Lower lobe of right lung (tissue), 2 donors: ENCODE results near the gene MAGI1. TPM values are rescaled to one million over a fixed set of nuclear protein-coding genes. Genes with fewer than 3 reads are reported as not detected.

Experiments used
- ATAC-seq, 2 donors: fragments of 200-7000 bp; cut with Tn5 transposase; one replicate each; pipeline ENCODE4 v1.9.1; 2020 to 2022; ENCODE audit warnings: mild to moderate bottlenecking in 2 of 2, moderate library complexity in 2 of 2
- DNase-seq: peaks from one replicate; pipeline ENCODE4 v3.0.0-alpha.2; 2020
- H3K27ac ChIP-seq: fragments of 200-600 bp; one replicate; pipeline ENCODE4 v1.8.0; 2022
- H3K27me3 ChIP-seq: fragments of 200-600 bp; one replicate; pipeline ENCODE4 v1.8.0; 2022; ENCODE audit warnings: low read depth
- H3K36me3 ChIP-seq: fragments of 200-600 bp; one replicate; pipeline ENCODE4 v1.8.0; 2022; ENCODE audit warnings: mild to moderate bottlenecking
- H3K4me1 ChIP-seq: fragments of 200-600 bp; one replicate; pipeline ENCODE4 v1.8.0; 2022
- H3K4me3 ChIP-seq: fragments of 200-600 bp; one replicate; pipeline ENCODE4 v1.8.0; 2022; ENCODE audit warnings: mild to moderate bottlenecking
- H3K9me3 ChIP-seq: fragments of 200-600 bp; one replicate; pipeline ENCODE4 v1.8.0; 2022
- intact Hi-C: fragments of 100-400 bp; cut with DNase I; formaldehyde crosslinking; loops from one replicate; pipeline ENCODE4 v1.11.0; 2022
- total RNA-seq: library from RNA; stranded (reverse); fragmentation: NEBNext Ultra II Directional; extraction: Animal tissue kit (Norgen Biotek cat#: 25700); gene quantifications from one replicate; pipeline ENCODE4 v1.2.1, GENCODE V29; 2021
- TF ChIP-seq, protein P1 (sequence below): fragments of 200-600 bp; IDR thresholded peaks from one replicate; pipeline ENCODE4 v1.8.0; 2022; ENCODE audit warnings: antibody characterized with exemption, mild to moderate bottlenecking
- donor health status: DM: no; HTN: yes; CAD: no; lungs with severe emphysema.

The MAGI1 gene
- total RNA-seq, 1 donor from 2014 or later = 35.5 TPM

DNA sequence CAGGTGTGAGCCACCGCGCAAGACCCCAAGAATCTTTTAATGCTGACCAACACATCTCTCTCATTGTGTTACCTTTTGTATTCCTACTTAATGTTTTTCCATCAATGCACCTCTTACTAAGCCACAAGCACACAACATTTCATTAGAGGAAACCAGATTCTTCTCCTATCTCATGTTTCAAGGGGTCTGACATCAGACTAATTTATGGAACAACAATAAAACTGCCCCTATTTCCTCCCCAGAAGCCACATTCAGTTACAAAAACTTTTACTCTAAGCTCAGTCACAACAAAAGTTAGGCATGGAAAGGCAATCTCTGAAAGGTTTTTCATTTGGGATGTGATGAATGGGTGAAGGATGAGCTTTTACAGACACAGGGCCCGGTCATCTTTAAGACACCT is 251.8 kb downstream of the MAGI1 start:
- Histone ChIP-seq H3K27me3 (no peaks in the 10 kb centered on the region), H3K4me3 (no peak overlapping the region), H3K9me3 (no peaks in the 10 kb centered on the region), H3K36me3 (no peaks in the 10 kb centered on the region), H3K27ac (no peak overlapping the region), H3K4me1 (peaks cover 4% of the 10 kb centered on the region)
- no peak for ATAC-seq
- no peak for DNase-seq
- intact Hi-C loops = loop anchor here (5.0 kb wide), 1 partner anchor 350 kb away; no protein-coding TSS in a partner anchor
- TF ChIP-seq, protein P1, sequence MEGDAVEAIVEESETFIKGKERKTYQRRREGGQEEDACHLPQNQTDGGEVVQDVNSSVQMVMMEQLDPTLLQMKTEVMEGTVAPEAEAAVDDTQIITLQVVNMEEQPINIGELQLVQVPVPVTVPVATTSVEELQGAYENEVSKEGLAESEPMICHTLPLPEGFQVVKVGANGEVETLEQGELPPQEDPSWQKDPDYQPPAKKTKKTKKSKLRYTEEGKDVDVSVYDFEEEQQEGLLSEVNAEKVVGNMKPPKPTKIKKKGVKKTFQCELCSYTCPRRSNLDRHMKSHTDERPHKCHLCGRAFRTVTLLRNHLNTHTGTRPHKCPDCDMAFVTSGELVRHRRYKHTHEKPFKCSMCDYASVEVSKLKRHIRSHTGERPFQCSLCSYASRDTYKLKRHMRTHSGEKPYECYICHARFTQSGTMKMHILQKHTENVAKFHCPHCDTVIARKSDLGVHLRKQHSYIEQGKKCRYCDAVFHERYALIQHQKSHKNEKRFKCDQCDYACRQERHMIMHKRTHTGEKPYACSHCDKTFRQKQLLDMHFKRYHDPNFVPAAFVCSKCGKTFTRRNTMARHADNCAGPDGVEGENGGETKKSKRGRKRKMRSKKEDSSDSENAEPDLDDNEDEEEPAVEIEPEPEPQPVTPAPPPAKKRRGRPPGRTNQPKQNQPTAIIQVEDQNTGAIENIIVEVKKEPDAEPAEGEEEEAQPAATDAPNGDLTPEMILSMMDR = no peak

- Histone ChIP-seq H3K27me3 (no peaks in the 10 kb centered on the region), H3K4me3 (no peak overlapping the region), H3K4me1 (peaks cover 4% of the 10 kb centered on the region), H3K36me3 (no peaks in the 10 kb centered on the region), H3K27ac (no peak overlapping the region), H3K9me3 (no peaks in the 10 kb centered on the region)
- no peak for DNase-seq
- TF ChIP-seq, protein P1 = peak; percentile 76
- intact Hi-C loops = loop anchor here (5.0 kb wide), 1 partner anchor 352 kb away; no protein-coding TSS in a partner anchor
- ATAC-seq = peak in 1 of 2 donors; percentile 66
Measured at GRCh38 chr3:65785065-65785645, 253.6 kb downstream of the MAGI1 start.

DNA sequence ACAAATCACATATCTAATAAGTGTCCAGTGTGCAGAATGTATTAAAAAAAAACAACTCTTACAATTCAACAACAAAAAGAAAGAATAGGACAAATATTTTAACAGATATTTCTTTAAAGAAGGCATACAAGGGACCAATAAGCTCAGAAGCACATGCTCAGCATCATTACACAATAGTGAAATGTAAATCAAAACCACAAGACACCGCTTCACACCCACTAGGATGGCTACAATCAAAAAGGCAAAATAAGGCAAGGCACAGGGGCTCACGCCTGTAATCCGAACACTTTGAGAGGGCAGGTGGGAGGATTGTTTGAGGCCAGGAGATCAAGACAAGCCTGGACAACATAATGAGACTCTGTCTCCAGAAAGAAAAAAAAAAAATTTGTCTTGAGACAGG is 255.6 kb downstream of the MAGI1 start:
- intact Hi-C loops = no loop called here
- Histone ChIP-seq H3K4me3 (no peak overlapping the region), H3K27me3 (no peaks in the 10 kb centered on the region), H3K27ac (no peak overlapping the region), H3K9me3 (no peaks in the 10 kb centered on the region), H3K36me3 (no peaks in the 10 kb centered on the region), H3K4me1 (peaks cover 4% of the 10 kb centered on the region)
- DNase-seq (no peak), ATAC-seq (no peak)
- TF ChIP-seq, protein P1 = no peak

DNA sequence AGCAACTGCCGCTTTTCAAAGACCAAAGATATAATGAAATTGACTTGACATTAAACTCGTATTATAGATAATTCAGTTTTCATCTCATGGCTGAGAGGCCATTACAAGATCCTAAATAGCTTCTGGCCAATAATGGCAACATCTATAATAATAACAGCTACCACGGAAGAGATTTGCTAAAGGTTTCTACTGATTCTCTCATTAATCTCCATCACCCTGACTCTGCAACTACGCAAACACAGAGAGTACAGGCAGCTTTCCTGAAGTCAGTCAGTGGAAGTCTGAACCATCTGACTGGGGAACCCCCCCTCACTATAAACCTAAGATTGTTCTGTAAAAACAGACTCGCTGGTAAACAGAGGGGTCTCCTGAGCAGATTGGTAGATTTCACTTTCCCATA is 257.1 kb downstream of the MAGI1 start:
- no peak for DNase-seq
- intact Hi-C loops = no loop called here

DNA sequence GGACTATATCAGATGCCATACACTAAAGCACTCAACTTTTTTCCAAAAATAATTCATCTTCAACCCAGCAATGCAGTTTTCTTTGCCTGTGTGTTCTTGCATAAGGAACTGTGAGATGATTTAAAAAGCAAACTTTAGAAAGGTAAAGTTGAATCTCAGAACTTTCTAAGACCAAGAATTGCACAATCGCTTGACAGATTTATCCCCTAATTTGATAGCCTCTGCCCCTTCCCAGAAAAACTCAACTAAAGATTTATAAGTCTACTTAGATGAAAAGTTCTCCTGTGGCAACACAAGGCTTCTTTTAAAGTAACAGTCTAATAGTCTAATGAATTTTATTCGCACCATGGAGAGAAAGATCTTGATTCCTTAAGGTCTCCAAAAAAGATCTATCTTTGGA is 259.3 kb downstream of the MAGI1 start:
- H3K9me3 ChIP-seq = no peaks in the 10 kb centered on the region
- H3K36me3 ChIP-seq = no peaks in the 10 kb centered on the region
- no peak for DNase-seq
- H3K27me3 ChIP-seq = no peaks in the 10 kb centered on the region
- H3K27ac ChIP-seq = no peak overlapping the region
- no peaks in the 10 kb centered on the region for H3K4me1 ChIP-seq
- TF ChIP-seq, protein P1 = no peak
- intact Hi-C loops = no loop called here
- H3K4me3 ChIP-seq = no peak overlapping the region
- ATAC-seq = no peak

More for the DNA sequence above, 257.1 kb downstream of the MAGI1 start:
- no peaks in the 10 kb centered on the region for H3K36me3 ChIP-seq
- H3K4me3 ChIP-seq = no peak overlapping the region
- H3K27me3 ChIP-seq = no peaks in the 10 kb centered on the region
- TF ChIP-seq, protein P1 = no peak
- no peaks in the 10 kb centered on the region for H3K9me3 ChIP-seq
- H3K27ac ChIP-seq = no peak overlapping the region
- no peaks in the 10 kb centered on the region for H3K4me1 ChIP-seq
- ATAC-seq = no peak
